HG03354 (cell line): ENCODE results near the gene TGFBR3.

Experiments
- ATAC-seq: cut with Tn5 transposase; IDR thresholded peaks from one replicate; pipeline ENCODE4 v1.9.1; 2021; ENCODE audit warnings: mild to moderate bottlenecking; ENCODE audit not compliant: unreplicated experiment, poor library complexity, severe bottlenecking

Gene TGFBR3

DNA sequence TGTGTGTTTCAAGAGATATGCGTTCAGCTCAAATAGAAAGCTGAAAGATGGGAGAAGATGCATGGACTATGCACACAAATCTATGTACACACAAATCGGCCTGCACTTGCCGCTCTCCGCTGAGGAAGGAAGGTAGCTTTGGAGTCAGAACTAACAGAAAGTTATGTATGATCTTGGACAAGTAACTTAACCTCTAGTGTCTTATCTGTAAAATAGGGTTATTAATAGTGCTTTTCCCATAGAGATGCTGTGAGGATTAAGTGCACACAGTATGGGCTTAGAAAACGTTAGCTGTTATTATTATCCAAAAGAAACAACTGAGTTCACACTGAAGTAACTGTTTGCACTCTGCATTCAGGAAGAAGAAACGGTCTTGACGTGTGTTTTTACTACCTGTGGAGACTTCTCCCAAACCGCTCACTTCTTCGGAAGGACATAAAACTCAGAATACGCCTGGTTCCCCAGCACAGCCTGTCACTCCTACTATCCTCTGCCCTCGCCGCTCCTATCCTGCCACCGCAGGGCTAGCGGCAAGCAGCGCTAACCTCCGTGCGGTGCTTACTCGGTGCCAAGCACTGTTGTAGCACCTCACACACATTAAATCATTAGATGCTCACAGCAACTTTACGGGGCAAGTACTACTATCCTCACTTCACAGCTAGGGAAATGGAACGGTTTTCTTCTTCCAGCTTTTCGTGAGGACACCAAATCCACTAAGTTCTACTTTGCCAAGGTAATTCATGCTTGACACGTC, 1.3 kb downstream of the TGFBR3 start:
- no peak for ATAC-seq

DNA sequence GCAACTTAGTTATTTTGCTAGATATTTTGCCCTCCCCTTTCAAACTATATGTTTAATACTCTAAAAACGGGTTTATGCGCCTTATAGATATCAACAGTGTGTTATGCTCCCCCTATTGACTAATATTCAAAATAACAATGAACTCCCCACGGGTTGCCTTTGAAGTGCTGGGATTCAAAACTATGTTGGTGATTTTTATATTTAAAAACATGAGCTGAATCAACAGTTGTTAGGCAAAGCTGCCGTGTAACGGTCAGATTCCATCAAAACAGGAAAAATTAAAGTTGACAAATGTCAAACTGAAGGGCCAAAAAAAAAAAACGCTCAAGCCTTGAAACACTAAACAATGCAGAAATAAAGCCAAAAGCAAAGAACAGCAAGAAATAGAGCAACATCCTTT, 2.5 kb downstream of the TGFBR3 start:
- no peak for ATAC-seq

DNA sequence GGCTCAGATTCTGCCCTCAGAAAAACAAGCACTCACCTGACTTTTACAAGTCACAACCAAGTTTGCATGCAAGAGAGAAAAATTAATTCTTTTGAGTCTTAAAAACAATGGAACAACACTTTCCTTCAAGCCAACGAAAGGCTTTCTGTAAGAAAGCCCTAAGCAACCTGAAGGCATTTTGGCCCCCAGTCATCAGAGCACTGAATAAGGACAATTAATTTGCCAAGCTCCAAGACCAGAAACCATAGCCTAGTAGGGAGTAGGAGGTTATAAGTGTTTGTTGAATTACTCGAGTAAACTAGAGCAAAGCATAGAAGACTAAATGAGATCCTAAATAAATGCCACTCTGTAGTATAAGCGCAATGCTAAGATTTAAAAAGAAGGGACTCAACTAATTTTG, 4.7 kb downstream of the TGFBR3 start:
- ATAC-seq, result no peak

DNA sequence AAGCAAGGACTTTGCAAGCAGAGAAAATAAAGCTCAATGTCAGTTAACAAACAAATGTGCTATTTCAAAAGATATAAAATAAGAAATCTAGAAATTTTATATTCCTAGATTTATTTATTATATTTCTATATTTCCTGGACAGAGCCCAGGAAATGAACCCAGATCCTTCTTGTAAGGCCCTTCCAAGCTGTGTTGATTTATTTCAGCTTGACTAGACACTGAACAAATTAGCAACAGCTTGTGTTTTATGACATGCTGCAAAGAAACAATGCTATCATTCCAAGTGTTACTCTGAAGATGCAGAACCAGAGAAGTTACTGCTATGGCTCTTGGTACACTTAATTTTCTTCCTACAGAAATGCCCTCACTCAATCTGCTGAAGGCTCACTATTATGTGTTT, 6.2 kb downstream of the TGFBR3 start:
- no peak for ATAC-seq

DNA sequence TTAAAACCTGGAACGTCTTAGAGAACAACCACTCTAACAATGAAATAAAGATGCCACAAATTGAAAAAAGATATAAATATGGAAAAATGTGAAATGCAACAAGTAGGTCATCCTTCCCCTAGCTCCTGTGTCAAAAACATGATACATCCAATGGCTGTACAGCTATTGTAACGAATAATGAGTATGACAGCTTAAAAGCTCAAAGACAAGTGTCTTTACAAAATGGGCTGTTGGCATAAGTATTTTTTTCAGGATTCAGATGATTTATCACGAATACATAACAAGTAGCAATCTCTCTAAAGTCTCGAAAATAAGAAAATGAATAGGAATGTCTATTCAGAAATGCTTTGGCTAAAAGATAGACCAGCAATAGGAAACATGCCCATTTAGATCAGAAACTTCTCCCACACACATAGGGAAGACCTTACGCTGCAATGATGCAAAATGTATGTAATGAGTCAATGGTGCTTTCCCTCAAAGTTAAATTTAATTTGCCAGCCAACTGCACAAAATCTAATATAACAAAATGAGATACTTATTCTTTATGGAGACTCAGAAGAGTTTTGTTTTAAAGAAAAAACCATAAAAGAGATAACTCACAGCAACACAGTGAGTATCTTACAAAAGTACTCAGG, 8.3 kb downstream of the TGFBR3 start:
- ATAC-seq, result peak; percentile 48

- ATAC-seq, result no peak
These were observed 9.0 kb downstream of the TGFBR3 start for GRCh38 chr1:91876781-91877573.

DNA sequence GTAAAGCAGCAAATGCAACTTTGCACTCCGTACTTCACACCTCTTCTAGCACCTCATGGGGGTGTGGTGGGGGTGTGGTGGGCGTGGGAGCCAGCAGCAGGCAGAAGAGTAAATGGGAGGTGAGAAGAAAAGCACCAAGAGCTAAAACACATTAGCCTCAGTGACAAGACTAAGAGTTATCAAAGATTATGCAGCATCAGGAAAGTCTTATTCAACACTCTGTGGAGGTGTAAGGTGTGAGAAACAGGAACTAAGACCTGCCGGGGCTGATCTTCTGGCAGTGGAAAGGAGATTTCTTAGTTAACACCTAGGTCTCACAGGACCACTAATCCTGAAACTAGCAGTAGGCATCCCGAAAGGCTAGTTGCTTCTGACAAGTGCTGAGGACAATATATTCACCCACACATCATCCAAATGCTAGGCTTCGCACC, 9.9 kb downstream of the TGFBR3 start:
- ATAC-seq, result peak; percentile 84

GRCh38 chr1:91874167-91874566, 11.8 kb downstream of the TGFBR3 start:
- ATAC-seq, result no peak

DNA sequence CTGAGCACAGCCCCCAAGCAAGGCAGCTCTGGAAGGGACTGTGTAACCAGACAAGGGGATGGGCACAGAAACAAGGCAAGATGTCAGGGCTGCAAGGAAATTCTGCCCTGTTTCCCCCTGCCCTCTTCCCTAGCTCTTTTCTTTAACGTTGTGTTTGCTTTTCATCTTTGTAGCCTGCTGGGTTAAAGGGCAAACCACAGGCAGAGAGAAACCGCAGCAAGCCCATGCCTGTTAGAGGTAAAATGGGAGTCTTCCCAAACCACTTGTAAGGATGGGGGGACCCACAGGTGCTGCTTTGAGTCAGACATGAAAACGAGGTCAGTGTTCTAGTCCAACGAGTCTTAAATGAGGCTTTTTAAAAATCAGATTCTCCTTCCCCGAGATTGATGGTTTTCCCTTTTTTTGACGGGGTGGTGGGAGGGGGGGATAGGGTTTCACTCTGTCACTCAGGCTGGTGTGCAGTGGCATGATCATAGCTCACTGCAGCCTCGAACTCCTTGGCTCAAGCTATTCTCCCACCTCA, 13.3 kb downstream of the TGFBR3 start:
- ATAC-seq, result no peak

GRCh38 chr1:91872000-91872399, 14.0 kb downstream of the TGFBR3 start:
- ATAC-seq, result no peak

DNA sequence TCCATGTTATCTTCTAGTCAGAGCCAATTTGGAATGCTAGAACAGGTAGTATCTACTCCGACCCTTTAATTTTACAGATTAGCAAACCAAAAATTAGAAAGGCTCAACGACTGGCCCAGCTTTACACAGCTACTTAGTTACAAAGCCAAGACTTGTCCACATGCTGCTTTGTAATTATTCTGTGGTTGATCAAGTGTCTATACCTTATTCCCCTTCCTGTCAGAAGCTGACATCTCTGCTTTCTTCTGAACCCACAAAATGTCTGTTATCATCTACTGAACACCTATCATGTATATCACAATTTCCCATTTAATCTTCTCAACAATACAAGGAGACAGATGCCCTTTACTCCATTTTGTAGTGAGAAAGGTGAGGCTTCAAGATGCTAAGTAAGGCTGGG, 15.6 kb downstream of the TGFBR3 start:
- ATAC-seq, result no peak

GRCh38 chr1:91866425-91866824, 19.5 kb downstream of the TGFBR3 start:
- no peak for ATAC-seq

GRCh38 chr1:91864017-91864700, 21.8 kb downstream of the TGFBR3 start:
- no peak for ATAC-seq

- no peak for ATAC-seq
These were observed 22.5 kb downstream of the TGFBR3 start for GRCh38 chr1:91863498-91863897.

DNA sequence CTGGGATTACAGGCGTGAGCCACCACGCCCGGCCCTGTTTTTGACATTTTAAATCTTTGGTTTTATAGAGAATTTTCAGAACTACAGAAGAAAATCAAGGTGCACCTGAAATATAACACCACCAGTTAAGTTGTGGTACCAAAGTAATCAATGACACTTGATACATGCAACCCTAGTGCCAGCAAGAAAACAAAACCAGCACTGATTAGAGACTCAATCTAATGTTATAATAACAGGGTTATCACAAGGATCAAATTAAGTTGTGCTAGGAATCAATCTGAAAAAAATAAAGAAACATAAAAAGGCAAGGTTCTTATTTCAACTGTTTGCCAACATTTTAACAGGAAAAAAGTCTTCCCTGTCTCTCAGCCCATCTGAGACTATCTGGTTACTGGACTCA, 23.8 kb downstream of the TGFBR3 start:
- no peak for ATAC-seq

DNA sequence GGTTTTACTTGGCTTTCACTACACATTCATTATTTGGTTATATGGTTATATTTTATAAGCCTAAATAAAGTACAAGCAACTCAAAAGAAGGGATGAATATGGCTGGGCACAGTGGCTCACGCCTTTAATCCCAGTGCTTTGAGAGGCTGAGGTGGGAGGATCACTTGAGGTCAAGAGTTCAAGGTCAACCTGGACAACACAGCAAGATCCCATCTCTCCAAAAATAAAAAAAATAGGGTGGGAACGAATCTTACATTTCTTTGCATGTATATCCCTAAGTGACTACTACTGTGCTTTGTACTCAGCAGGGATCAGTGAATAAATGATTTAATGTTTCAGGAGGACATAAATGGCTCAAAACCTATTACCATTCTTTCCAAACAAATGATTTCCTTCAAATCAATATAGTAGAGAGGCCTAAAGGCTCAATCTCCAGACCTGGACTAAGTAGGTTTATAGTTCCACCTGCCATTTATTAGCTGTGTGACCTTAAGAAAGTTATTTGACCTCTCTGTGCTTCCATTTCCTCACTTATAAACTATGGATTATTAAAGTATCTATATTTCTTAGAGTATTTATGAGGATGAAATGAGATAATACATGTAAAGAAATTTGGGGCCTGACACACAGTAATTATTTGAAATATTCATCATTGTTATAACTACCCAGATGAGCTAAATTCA, 28.3 kb downstream of the TGFBR3 start:
- no peak for ATAC-seq

DNA sequence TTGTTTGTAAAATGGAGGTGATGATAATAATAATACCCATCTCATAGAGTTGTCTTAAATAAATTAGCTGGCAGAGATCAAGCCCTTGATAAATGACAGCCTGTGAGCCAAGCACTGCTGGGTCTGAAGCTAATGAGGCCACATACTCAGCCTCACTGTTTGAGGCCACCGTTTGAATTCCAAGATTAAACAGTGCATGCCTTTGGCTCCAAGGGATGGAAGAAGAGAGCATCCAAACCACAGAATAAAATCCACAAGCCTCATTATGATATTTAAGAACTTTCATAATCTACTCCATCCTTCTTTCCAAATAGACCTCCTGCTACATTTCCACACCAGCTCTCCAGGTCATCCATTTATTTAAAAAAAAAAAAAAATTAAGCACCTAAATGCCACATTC, 29.0 kb downstream of the TGFBR3 start:
- ATAC-seq, result no peak

DNA sequence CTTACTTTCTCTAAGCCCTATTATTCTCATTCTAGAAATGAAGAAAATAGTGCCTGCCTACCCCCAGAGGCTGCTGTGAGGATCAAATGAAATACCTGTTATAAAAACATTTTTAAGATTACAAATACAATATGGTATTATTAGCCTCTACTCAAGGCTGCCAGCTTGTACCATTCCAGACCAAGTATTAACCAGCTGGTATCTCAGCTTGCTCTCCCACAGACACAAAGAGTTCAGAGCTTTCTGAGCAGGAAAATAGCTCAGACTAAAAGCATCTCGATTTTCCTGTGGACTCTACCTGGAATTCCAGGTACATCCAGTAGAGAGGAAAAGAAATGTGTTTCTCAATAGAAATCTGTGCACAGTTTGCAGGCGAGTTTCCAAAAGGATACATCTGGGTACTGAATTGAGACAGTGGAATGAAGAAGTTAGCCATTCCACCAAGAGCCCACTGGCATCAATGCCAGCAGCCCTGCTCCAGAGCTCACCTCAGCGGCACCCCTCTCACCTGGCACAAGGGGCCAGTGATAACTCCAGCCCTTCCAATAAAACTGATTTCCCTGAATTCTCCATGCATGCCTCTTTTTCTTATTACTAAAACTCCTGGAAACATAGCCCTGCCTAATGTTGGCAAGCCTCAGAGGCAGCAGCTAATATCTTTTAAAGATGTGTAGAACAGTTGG, 31.0 kb downstream of the TGFBR3 start:
- no peak for ATAC-seq

DNA sequence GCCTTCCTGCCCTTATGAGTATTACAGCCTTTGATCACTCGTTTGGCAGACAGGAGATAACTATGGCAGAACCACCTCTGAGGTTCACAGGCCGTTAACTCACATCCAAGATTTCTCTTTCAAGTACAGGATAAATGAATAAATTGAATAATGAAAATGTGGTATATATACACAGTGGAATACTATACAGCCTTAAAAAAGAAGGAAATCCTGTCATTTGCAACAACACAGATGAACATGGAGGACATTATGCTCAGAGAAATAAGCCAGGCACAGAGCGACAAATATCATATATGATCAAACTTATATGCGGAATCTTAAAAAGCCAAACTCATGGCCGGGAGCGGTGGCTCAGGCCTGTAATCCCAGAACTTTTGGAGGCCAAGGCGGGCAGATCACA, 32.6 kb downstream of the TGFBR3 start:
- ATAC-seq, result no peak
